K562 (cell line): ENCODE results near the gene ANKS1B. TPM values are rescaled to one million over a fixed set of nuclear protein-coding genes. Genes with fewer than 3 reads are reported as not detected.

Experiments used
- ATAC-seq: fragments of 200-7000 bp; cut with Tn5 transposase; 3 replicates; pipeline ENCODE4 v1.9.1; 2020; ENCODE audit warnings: moderate library complexity
- BruUV-seq: library from RNA; stranded (reverse); fragments of 400-500 nt; replicated peaks from 2 replicates; lab custom pipeline; 2021; lab: Mats Ljungman, UMichigan
- CTCF ChIA-PET: fragments of 300-600 bp; formaldehyde crosslinking; extraction: SDS; loops from one replicate; lab custom pipeline; 2021; ENCODE audit warnings: low intra/inter-chr PET ratio; lab: Yijun Ruan, JAX
- POLR2A ChIA-PET: fragments of 300-600, 350-650 bp; sonication (Branson Sonifier 250); formaldehyde crosslinking; extraction: SDS; loops from one replicate; lab custom pipeline; 2021; ENCODE audit warnings: antibody characterized with exemption, inconsistent platforms; lab: Yijun Ruan, JAX
- DNase-seq, 4 experiments: peaks; one replicate each; pipeline versions ENCODE4 v3.0.0 to v3.0.0-alpha.2; 2011 to 2018; ENCODE audit warnings: low spot score in 3 of 4, mixed read lengths in 3 of 4; ENCODE audit errors: extremely low read depth in 1 of 4
- FAIRE-seq: peaks from 2 replicates; lab custom pipeline; 2011; peaks lifted over from hg19 to GRCh38; lab: Jason Lieb, UNC
- H2AFZ ChIP-seq: 2 replicates; pipeline ENCODE4 v1.6.0; 2011; ENCODE audit warnings: low read depth, low read length, control low read depth, inconsistent platforms
- H3K27ac ChIP-seq: fragments of 200-600 bp; 3 replicates; pipeline ENCODE4 v1.8.0; 2011; ENCODE audit warnings: low read depth, mild to moderate bottlenecking, control low read depth, inconsistent platforms, low read length, moderate library complexity, mixed read lengths; ENCODE audit errors: extremely low read depth
- H3K27me3 ChIP-seq, 2 experiments: fragments of 300-600 bp in 1 of 2; 2 replicates in 1 of 2; 3 replicates in 1 of 2; pipeline versions ENCODE4 v1.6.0 to v1.8.0; 2011; ENCODE audit warnings: inconsistent platforms in 2 of 2, low read length in 2 of 2, mild to moderate bottlenecking in 1 of 2, mixed read lengths in 1 of 2, moderate library complexity in 1 of 2; ENCODE audit not compliant: control insufficient read depth in 2 of 2, insufficient read depth in 2 of 2
- H3K36me3 ChIP-seq: fragments of 300-600 bp; 3 replicates; pipeline ENCODE4 v1.8.0; 2011; ENCODE audit warnings: mild to moderate bottlenecking, low read length, inconsistent platforms; ENCODE audit not compliant: control insufficient read depth, insufficient read depth
- H3K4me1 ChIP-seq, 2 experiments: fragments of 200-600 bp in 1 of 2; replicated peaks in 1 of 2; 2 replicates in 1 of 2; 3 replicates in 1 of 2; pipeline versions ENCODE4 v1.5.1 to v1.8.0; 2011; ENCODE audit warnings: inconsistent platforms in 2 of 2, low read length in 2 of 2, mild to moderate bottlenecking in 1 of 2, mixed read lengths in 1 of 2, moderate library complexity in 1 of 2; ENCODE audit not compliant: control insufficient read depth in 2 of 2, insufficient read depth in 2 of 2
- H3K4me2 ChIP-seq: 2 replicates; pipeline ENCODE4 v1.6.1; 2011; ENCODE audit warnings: low read length, control low read depth, inconsistent platforms, mixed read lengths; ENCODE audit not compliant: insufficient read depth
- H3K4me3 ChIP-seq: fragments of 200-600 bp; sonication (generic), shearing (Covaris generic); 2 replicates; pipeline ENCODE4 v1.5.1; 2016; ENCODE audit warnings: control low read depth, inconsistent platforms
- H3K79me2 ChIP-seq: fragments of 200-600 bp; 3 replicates; pipeline ENCODE4 v1.8.0; 2011; ENCODE audit warnings: low read length, inconsistent platforms; ENCODE audit not compliant: control insufficient read depth, insufficient read depth
- H3K9ac ChIP-seq, 2 experiments: 2 replicates each; pipeline versions ENCODE4 v1.6.0 to v1.6.1; 2011; ENCODE audit warnings: low read depth in 2 of 2, low read length in 2 of 2, control low read depth in 1 of 2, inconsistent platforms in 1 of 2, mild to moderate bottlenecking in 1 of 2, mixed read lengths in 1 of 2; ENCODE audit not compliant: insufficient read depth in 1 of 2
- H3K9me1 ChIP-seq: one replicate; pipeline ENCODE4 v1.6.0; 2011; ENCODE audit warnings: inconsistent platforms, mild to moderate bottlenecking, low read length, moderate library complexity; ENCODE audit not compliant: control insufficient read depth, insufficient read depth
- H3K9me3 ChIP-seq: replicated peaks from 2 replicates; pipeline ENCODE4 v1.5.1; 2011; ENCODE audit warnings: low read depth, low read length, inconsistent platforms; ENCODE audit not compliant: control insufficient read depth, insufficient read depth
- H4K20me1 ChIP-seq: replicated peaks from 2 replicates; pipeline ENCODE4 v1.6.1; 2011; ENCODE audit warnings: low read length, inconsistent platforms, mixed read lengths; ENCODE audit not compliant: control insufficient read depth, insufficient read depth
- FOXP1 ChIP-seq: sonication (generic); formaldehyde crosslinking; IDR thresholded peaks from 2 replicates; pipeline ENCODE4 v1.8.0; 2022; ENCODE audit warnings: mild to moderate bottlenecking, missing genetic modification reagents
- GABPA ChIP-seq: fragments of 200-800 bp; sonication (Bioruptor generic); conservative IDR thresholded peaks from 2 replicates; pipeline ENCODE4 v1.6.1; 2016; ENCODE audit warnings: low read depth, missing genetic modification characterization, missing compliant biosample characterization
- NUFIP1 ChIP-seq: fragments of 450-650 bp; IDR thresholded peaks from 2 replicates; pipeline ENCODE4 v1.6.1; 2018; ENCODE audit not compliant: partially characterized antibody
- REST ChIP-seq, 2 experiments: fragments of 450-650 bp; formaldehyde crosslinking in 1 of 2; IDR thresholded peaks; 2 replicates each; pipeline versions ENCODE4 v1.4.0 to v1.6.1; 2014 to 2020; ENCODE audit warnings: mild to moderate bottlenecking in 2 of 2, borderline replicate concordance in 1 of 2, low read depth in 1 of 2
- ZNF395 ChIP-seq: fragments of 200-800 bp; sonication (Bioruptor generic); IDR thresholded peaks from 2 replicates; pipeline ENCODE4 v1.6.1; 2017; ENCODE audit warnings: missing genetic modification characterization, missing compliant biosample characterization
- WGBS: fragments of 100-300 bp; shearing (Covaris generic); methylation state at CpG from one replicate; pipeline ENCODE4 v1.1.6; 2016; ENCODE audit warnings: low coverage, mixed read lengths; ENCODE audit not compliant: insufficient coverage; ENCODE audit errors: missing lambda C conversion rate; 5-methylcytosine and 5-hydroxymethylcytosine counted together
- in situ Hi-C: fragments of 300-500 bp; cut with MboI; formaldehyde crosslinking; loops from 4 replicates; pipeline ENCODE4 v1.15.0; 2018; ENCODE audit warnings: inconsistent platforms, mixed read lengths
- intact Hi-C: fragments of 100-400 bp; cut with micrococcal nuclease; formaldehyde crosslinking; loops from 2 replicates; pipeline ENCODE4 v1.14.2; 2022
- polyA plus RNA-seq, 8 experiments: library from polyadenylated mRNA; depleted of rRNA in 4 of 8; stranded (reverse) in 5 of 8; unstranded in 3 of 8; fragments of >200 nt; fragmentation: Nextera tagmentation in 2 of 8; fragmentation: Illumina TruSeq in 1 of 8; extraction: Ambion mirVana in 2 of 8; extraction: Trizol in 1 of 8; gene quantifications; 2 replicates each; pipeline versions ENCODE4 v1.2.1 to v1.2.3, GENCODE V29; 2011 to 2014; ENCODE audit warnings: inconsistent platforms in 1 of 8, missing spikeins in 1 of 8
- total RNA-seq, 7 experiments: library from RNA; depleted of rRNA in 6 of 7; stranded (reverse); fragments of >200 nt in 6 of 7; fragmentation: Illumina TruSeq in 2 of 7; extraction: Trizol in 2 of 7; gene quantifications; 2 replicates each; pipeline versions ENCODE4 v1.2.1 to v1.2.3, GENCODE V29; 2011 to 2021; ENCODE audit warnings: low replicate concordance in 1 of 7
- TF ChIP-seq, protein P1 (sequence below): fragments of 250-450 bp; sonication (Bioruptor Pico); IDR thresholded peaks from 2 replicates; pipeline ENCODE4 v1.8.0; 2021; ENCODE audit warnings: moderate library complexity, mild to moderate bottlenecking, inconsistent platforms
- TF ChIP-seq, protein P2 (sequence below): sonication (generic); formaldehyde crosslinking; IDR thresholded peaks from 2 replicates; pipeline ENCODE4 v1.8.0; 2022; ENCODE audit warnings: mild to moderate bottlenecking, missing genetic modification reagents

ANKS1B gene
- total and polyA plus RNA-seq, 9 of the 15 experiments (the other 6 are each of a cell fraction or from before 2014, with no cell fraction given): 0.04 to 0.47 (median 0.28) TPM; not detected in 4

- no peaks in the 10 kb centered on the region for H3K27me3 ChIP-seq
- 25% methylated on average over 6 of the region's 6 CpGs for WGBS
- no peak overlapping the region for H3K4me2 ChIP-seq
- no peaks in the 10 kb centered on the region; the same call in 2 of the 3 replicates for H3K36me3 ChIP-seq
- ATAC-seq (peak; percentile 89), FAIRE-seq (peak; percentile 82), DNase-seq (peak; percentile 30 to 70 (median 44))
- peaks cover 4% of the 10 kb centered on the region in 2 experiments; a peak in 2 of 5 replicates for H3K4me1 ChIP-seq
- CTCF ChIA-PET: no interaction called here
- no peak overlapping the region for H2AFZ ChIP-seq
- intact Hi-C loops: loop anchor here (1.0 to 10.0 kb wide), 3 partner anchors 44 to 296 kb away; no protein-coding TSS in a partner anchor
- in situ Hi-C loops: no loop called here
- no peaks in the 10 kb centered on the region for H3K9me3 ChIP-seq
- no peaks in the 10 kb centered on the region for H4K20me1 ChIP-seq
- no peak overlapping the region for H3K9ac ChIP-seq
- POLR2A ChIA-PET: no interaction called here
- no peak overlapping the region for H3K27ac ChIP-seq
- no peaks in the 10 kb centered on the region for H3K79me2 ChIP-seq
- no peaks in the 10 kb centered on the region for H3K9me1 ChIP-seq
- H3K4me3 ChIP-seq: no peak overlapping the region
- BruUV-seq: no TSS peak
- no peak for TF ChIP-seq GABPA
- TF ChIP-seq, protein P1, sequence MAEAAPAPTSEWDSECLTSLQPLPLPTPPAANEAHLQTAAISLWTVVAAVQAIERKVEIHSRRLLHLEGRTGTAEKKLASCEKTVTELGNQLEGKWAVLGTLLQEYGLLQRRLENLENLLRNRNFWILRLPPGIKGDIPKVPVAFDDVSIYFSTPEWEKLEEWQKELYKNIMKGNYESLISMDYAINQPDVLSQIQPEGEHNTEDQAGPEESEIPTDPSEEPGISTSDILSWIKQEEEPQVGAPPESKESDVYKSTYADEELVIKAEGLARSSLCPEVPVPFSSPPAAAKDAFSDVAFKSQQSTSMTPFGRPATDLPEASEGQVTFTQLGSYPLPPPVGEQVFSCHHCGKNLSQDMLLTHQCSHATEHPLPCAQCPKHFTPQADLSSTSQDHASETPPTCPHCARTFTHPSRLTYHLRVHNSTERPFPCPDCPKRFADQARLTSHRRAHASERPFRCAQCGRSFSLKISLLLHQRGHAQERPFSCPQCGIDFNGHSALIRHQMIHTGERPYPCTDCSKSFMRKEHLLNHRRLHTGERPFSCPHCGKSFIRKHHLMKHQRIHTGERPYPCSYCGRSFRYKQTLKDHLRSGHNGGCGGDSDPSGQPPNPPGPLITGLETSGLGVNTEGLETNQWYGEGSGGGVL (CRISPR knock-in tag): no peak
- peak; percentile 52; the same call in 1 of the 2 replicates for TF ChIP-seq REST (IDR thresholded peaks at IDR 0.05; ENCODE audit: borderline replicate concordance)
- no peak for TF ChIP-seq REST (CRISPR knock-in tag; IDR thresholded peaks at IDR 0.05; ENCODE audit: low read depth)
- TF ChIP-seq, protein P2, sequence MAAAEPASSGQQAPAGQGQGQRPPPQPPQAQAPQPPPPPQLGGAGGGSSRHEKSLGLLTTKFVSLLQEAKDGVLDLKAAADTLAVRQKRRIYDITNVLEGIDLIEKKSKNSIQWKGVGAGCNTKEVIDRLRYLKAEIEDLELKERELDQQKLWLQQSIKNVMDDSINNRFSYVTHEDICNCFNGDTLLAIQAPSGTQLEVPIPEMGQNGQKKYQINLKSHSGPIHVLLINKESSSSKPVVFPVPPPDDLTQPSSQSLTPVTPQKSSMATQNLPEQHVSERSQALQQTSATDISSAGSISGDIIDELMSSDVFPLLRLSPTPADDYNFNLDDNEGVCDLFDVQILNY (CRISPR knock-in tag): no peak
- TF ChIP-seq ZNF395 (CRISPR knock-in tag): no peak
- no peak for TF ChIP-seq NUFIP1
- no peak for TF ChIP-seq FOXP1 (CRISPR knock-in tag)
Observed at GRCh38 chr12:98698603-98699463, 1285.9 kb downstream of the ANKS1B start.
